ENCODE measurements around the gene DNM3. TPM values are rescaled to one million over a fixed set of nuclear protein-coding genes. Genes with fewer than 3 reads are reported as not detected.

Gene DNM3
- total RNA-seq, 1 donor, result 0.72 TPM

- Histone ChIP-seq H3K79me2 (ENCODE audit: insufficient read depth, low read length) (no peaks in the 10 kb centered on the region), H3K27me3 (ENCODE audit: insufficient read depth, low read length) (no peaks in the 10 kb centered on the region), H2AFZ (ENCODE audit: low read length) (no peak overlapping the region), H3K4me1 (ENCODE audit: insufficient read depth, low read length) (no peaks in the 10 kb centered on the region), H3K27ac (ENCODE audit: low read depth, low read length) (no peak overlapping the region), H3K9me3 (ENCODE audit: low read depth, low read length) (no peaks in the 10 kb centered on the region), H3K4me3 (ENCODE audit: insufficient read depth, low read length) (no peak overlapping the region), H3K36me3 (ENCODE audit: insufficient read depth, low read length) (no peaks in the 10 kb centered on the region), H3K4me2 (ENCODE audit: insufficient read depth, low read length) (no peak overlapping the region), H4K20me1 (ENCODE audit: insufficient read depth, low read length) (no peaks in the 10 kb centered on the region)
- no peak for DNase-seq (ENCODE audit: insufficient read length, low spot score, missing footprints)
- TF ChIP-seq CTCF (IDR thresholded peaks at IDR 0.05; ENCODE audit: extremely low read depth, low read depth, low read length), result no peak
Measured at GRCh38 chr1:171850651-171851350, 9.5 kb downstream of the DNM3 start.

DNA sequence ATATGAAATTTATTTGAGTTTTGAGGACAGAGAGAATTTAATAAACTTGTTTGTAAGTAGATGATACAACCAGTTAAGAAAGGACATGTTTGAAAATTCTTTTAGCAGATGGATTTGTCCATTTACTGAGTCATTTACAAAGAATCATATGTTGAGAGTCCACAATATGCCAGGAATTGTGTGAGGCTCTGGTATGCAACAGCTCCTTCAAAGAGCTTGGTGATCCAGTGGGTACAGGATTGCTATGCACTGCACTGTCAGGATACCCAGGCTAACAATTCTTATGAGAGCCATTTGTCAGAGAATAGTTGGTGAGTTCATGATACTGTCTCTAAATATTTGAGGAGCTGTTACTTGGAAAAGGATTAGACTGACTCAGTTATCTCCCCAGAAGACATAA, 11.0 kb downstream of the DNM3 start:
- no peaks in the 10 kb centered on the region for H3K79me2 ChIP-seq (ENCODE audit: insufficient read depth, low read length)
- H3K27ac ChIP-seq (ENCODE audit: low read depth, low read length), result no peak overlapping the region
- no peak overlapping the region for H2AFZ ChIP-seq (ENCODE audit: low read length)
- no peaks in the 10 kb centered on the region for H3K4me1 ChIP-seq (ENCODE audit: insufficient read depth, low read length)
- no peak overlapping the region for H3K4me3 ChIP-seq (ENCODE audit: insufficient read depth, low read length)
- H3K27me3 ChIP-seq (ENCODE audit: insufficient read depth, low read length), result no peaks in the 10 kb centered on the region
- no peaks in the 10 kb centered on the region for H3K36me3 ChIP-seq (ENCODE audit: insufficient read depth, low read length)
- no peak for TF ChIP-seq CTCF (IDR thresholded peaks at IDR 0.05; ENCODE audit: extremely low read depth, low read depth, low read length)
- no peaks in the 10 kb centered on the region for H3K9me3 ChIP-seq (ENCODE audit: low read depth, low read length)
- DNase-seq (ENCODE audit: insufficient read length, low spot score, missing footprints), result peak; percentile 36
- H4K20me1 ChIP-seq (ENCODE audit: insufficient read depth, low read length), result no peaks in the 10 kb centered on the region
- no peak overlapping the region for H3K4me2 ChIP-seq (ENCODE audit: insufficient read depth, low read length)

GRCh38 chr1:171855381-171855780, 14.1 kb downstream of the DNM3 start:
- H3K4me2 ChIP-seq (ENCODE audit: insufficient read depth, low read length), result no peak overlapping the region
- no peak for DNase-seq (ENCODE audit: insufficient read length, low spot score, missing footprints)

DNA sequence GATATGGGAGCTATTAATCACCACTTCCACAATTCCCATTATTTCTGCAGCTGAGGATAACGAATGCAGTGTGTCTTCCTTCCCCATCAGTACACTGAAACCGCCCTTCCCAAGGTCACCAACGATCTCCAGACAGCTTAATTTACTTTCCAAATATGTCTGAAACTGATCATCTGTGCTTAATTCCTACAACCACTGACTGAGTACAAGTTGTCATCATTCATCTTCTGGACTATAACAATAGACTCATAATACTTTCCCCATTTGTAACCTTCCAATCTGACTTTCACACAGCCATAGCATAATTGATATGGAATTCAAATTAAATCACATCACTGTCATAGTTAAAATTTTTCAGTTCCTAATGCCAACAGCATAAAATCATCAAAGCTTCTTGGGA, 17.4 kb downstream of the DNM3 start:
- Histone ChIP-seq H2AFZ (ENCODE audit: low read length) (no peak overlapping the region), H3K9me3 (ENCODE audit: low read depth, low read length) (no peaks in the 10 kb centered on the region), H3K4me3 (ENCODE audit: insufficient read depth, low read length) (no peak overlapping the region), H3K27me3 (ENCODE audit: insufficient read depth, low read length) (no peaks in the 10 kb centered on the region), H4K20me1 (ENCODE audit: insufficient read depth, low read length) (no peaks in the 10 kb centered on the region), H3K79me2 (ENCODE audit: insufficient read depth, low read length) (no peaks in the 10 kb centered on the region), H3K27ac (ENCODE audit: low read depth, low read length) (no peak overlapping the region), H3K36me3 (ENCODE audit: insufficient read depth, low read length) (no peaks in the 10 kb centered on the region), H3K4me2 (ENCODE audit: insufficient read depth, low read length) (no peak overlapping the region), H3K4me1 (ENCODE audit: insufficient read depth, low read length) (no peaks in the 10 kb centered on the region)
- DNase-seq (ENCODE audit: insufficient read length, low spot score, missing footprints), result no peak
- TF ChIP-seq CTCF (IDR thresholded peaks at IDR 0.05; ENCODE audit: extremely low read depth, low read depth, low read length), result no peak

More at GRCh38 chr1:171855381-171855780, 14.1 kb downstream of the DNM3 start:
- H3K27ac ChIP-seq (ENCODE audit: low read depth, low read length), result no peak overlapping the region
- H3K27me3 ChIP-seq (ENCODE audit: insufficient read depth, low read length), result no peaks in the 10 kb centered on the region
- H2AFZ ChIP-seq (ENCODE audit: low read length), result no peak overlapping the region
- no peaks in the 10 kb centered on the region for H3K4me1 ChIP-seq (ENCODE audit: insufficient read depth, low read length)
- no peak for TF ChIP-seq CTCF (IDR thresholded peaks at IDR 0.05; ENCODE audit: extremely low read depth, low read depth, low read length)
- no peaks in the 10 kb centered on the region for H3K36me3 ChIP-seq (ENCODE audit: insufficient read depth, low read length)
- H3K79me2 ChIP-seq (ENCODE audit: insufficient read depth, low read length), result no peaks in the 10 kb centered on the region
- no peak overlapping the region for H3K4me3 ChIP-seq (ENCODE audit: insufficient read depth, low read length)
- H4K20me1 ChIP-seq (ENCODE audit: insufficient read depth, low read length), result no peaks in the 10 kb centered on the region
- H3K9me3 ChIP-seq (ENCODE audit: low read depth, low read length), result no peaks in the 10 kb centered on the region

Data from osteoblast (primary cell).